Stomach (tissue), 4 donors: ENCODE data around the gene P2RX3.

ENCODE experiments used
- CTCF ChIP-seq, 7 experiments: fragments of 450-650 bp in 4 of 7; fragments of 200-600 bp in 3 of 7; sonication (generic) in 3 of 7; IDR thresholded peaks; one replicate each; pipeline ENCODE4 v1.5.1; 2016 to 2019; ENCODE audit warnings: antibody characterized with exemption in 7 of 7, control low read depth in 2 of 7, mild to moderate bottlenecking in 1 of 7
- POLR2A ChIP-seq, 4 donors: fragments of 450-650 bp; IDR thresholded peaks; one replicate each; pipeline ENCODE4 v1.6.1; 2016; ENCODE audit warnings: antibody characterized with exemption in 4 of 4, control low read depth in 2 of 4, mild to moderate bottlenecking in 1 of 4, moderate library complexity in 1 of 4
- POLR2AphosphoS5 ChIP-seq, 3 donors: sonication (generic); formaldehyde crosslinking; IDR thresholded peaks; one replicate each; pipeline ENCODE4 v1.6.1; 2016; ENCODE audit warnings: antibody characterized with exemption in 3 of 3

DNA sequence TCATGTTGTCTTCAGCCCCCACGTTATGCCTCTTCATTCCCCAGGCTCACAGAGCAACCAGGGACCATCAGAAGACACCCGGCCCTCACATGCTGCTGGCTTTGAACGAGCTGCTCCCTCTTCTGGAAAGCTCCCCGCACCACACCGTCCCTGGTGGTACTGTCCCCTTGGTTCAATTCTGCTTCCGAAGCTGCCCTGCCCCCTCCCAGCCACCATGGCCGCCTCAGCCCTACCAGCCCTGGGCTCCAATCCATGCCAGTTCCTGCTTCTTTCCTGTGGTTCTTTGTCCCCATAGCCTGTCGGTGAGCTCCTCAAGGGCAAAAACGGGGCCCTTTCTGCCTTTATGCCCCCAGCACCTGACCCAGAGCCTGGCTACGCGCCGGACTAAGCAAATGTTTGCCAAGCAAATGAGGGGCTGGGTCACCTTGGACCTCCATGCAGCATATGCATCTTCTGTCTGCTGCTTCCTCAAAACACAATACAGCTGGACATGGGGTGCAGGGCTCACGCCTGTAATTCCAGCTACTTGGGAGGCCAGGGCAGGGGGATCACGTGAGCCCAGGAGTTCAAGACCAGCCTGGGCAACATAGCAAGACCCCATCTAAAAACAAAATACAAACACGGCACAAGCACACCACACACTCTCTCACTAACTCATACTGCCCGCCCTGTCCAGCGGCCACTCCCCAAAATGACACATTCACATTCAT, 34.7 kb upstream of the P2RX3 start:
- no peak for TF ChIP-seq CTCF (IDR thresholded peaks at IDR 0.05)
- TF ChIP-seq POLR2AphosphoS5 (IDR thresholded peaks at IDR 0.05) = no peak
- no peak for TF ChIP-seq POLR2A (IDR thresholded peaks at IDR 0.05)
